NCI-H2029 treated with DMSO at 0.1 percent for 48 hours (cell line): ENCODE measurements around the gene GABRR3.

ENCODE experiments used
- DNase-seq: peaks from one replicate; lab custom pipeline; 2025; lab: John Stamatoyannopoulos, UW

GABRR3 gene

GRCh38 chr3:97990624-97991292 lies 44.4 kb downstream of the GABRR3 start:
- no peak for DNase-seq

GRCh38 chr3:97988784-97989568 lies 46.1 kb downstream of the GABRR3 start:
- no peak for DNase-seq

GRCh38 chr3:97987306-97987705 lies 47.8 kb downstream of the GABRR3 start:
- DNase-seq = no peak

DNA sequence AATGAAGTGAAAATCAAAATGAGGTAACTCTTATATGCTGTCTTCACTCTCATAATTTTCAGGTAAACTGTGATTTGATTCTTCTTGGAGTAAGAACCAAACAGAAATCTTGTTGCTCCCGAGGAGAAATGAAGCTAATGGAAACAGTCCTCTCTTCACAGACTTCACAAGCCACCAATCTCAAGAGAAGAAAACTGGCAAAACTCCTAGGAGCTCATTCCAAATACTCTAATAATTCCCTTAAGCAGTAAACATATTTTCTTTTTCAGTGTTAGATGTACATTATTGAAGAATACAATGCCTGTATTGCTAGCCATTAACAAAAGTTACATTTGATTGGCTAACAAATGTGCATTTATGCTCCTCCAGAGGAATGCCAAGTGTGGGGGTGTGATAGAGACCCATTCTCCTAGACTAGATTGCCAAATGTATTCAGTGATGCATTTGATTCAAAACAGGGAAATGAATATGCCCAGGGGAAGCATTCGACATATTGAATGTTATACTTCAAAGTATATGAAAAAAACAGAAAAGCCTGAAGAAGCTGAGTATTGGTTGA lies 51.1 kb downstream of the GABRR3 start:
- DNase-seq = no peak

GRCh38 chr3:97981886-97982285 lies 53.2 kb downstream of the GABRR3 start:
- DNase-seq = no peak

GRCh38 chr3:97979610-97980009 lies 55.5 kb downstream of the GABRR3 start:
- DNase-seq = no peak

- no peak for DNase-seq
These were observed 59.6 kb downstream of the GABRR3 start for GRCh38 chr3:97975466-97975865.

- no peak for DNase-seq
These were observed 60.1 kb downstream of the GABRR3 start for GRCh38 chr3:97974996-97975395.

DNA sequence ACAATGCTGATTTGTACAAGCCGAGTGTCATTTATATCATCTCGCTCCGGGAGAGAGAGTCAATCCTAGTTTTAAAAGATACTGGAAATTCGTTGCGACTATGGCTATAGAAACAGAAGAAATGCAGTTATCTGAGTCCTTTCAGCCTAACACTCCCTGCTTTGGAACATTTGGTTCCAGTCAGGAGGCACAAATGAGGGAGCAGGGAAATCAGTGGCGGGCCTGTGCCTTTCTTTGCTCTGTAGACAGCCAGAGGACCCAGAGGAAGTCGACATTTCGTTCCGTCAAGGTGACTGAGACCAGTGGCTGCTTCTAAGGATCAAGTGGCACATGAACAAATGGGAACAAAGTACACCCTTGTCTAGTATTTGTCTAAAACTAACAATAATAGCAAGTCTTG lies 62.1 kb downstream of the GABRR3 start:
- no peak for DNase-seq

DNA sequence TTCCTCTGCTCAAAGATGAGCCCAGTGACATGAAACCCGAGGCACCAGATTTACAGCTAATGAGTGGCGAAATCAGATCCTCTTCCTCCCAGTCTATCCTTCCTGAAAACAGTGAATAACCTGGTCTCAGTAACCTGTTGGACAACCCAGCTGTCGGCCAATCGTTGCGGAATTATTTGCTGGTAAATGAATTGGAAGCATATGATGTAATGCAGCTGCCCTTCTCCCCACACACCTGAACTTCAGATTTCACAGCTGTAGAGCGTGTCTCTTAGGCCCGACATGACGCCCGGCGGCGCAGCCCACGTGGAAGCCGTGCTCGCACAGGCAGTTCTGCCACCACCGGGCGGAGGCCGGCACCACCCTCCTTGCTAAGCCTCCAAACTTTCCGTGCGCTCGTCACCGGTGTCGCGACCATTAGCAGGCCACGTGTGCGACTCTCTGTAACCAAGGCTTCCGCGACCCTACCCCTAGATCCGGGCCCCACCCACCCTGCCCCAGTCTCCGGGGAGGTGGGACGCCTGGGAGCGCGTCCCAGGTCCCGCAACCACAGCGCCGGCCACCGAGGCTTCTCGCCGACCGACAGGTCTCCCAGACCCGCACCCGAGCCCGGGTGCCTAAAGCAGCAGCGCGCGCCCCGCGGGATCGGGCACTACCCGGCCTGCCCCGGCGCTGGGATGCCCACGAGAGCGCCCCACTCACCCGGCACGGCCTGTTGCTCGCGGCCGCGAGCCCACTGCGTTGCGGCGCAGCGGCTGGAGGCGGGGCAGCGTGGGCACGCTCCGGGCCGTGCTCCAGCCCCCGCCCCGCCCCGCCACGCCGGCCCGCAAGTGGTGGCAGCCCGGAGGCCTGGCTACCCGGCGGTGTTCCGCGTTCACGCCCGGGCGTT lies 63.2 kb downstream of the GABRR3 start, which contains the start of gene RIOX2:
RIOX2 (minus strand) TSS at position 753 of the 889 bp plus-strand sequence. CDS start 4,838 bp downstream, outside the sequence.
- DNase-seq = peak; percentile 49

DNA sequence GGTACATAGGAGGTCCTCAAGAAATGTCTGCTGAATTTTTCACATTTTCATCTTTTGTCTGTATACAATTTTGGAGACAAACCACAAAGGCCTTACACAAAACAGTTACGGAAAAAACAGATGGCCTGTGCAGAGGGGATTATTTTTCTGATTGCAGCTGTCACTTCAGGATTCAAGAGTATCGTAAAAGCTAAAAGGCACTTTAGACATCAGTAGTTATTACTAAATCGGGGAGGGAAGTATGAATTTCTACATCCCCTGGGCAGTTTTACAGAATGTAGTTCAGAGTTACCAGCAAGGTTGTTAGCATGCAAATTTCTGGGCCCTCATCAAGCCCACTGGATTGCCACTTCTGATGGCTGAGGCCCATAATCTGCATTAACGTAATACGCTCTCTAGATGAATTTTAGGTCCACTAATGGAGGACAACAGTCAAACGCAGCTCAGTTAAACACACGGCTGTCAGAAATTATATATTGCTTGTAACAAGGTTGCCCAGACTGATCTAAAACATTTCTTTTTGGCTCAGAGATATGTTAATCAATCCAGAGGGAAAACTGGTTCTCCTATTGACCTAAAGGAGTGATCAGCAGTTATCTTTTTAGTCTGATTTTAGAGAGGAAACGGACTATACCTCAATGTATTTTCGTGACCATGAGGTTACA lies 64.0 kb downstream of the GABRR3 start:
- DNase-seq = no peak

GRCh38 chr3:97970156-97970555 lies 65.0 kb downstream of the GABRR3 start:
- DNase-seq = no peak

DNA sequence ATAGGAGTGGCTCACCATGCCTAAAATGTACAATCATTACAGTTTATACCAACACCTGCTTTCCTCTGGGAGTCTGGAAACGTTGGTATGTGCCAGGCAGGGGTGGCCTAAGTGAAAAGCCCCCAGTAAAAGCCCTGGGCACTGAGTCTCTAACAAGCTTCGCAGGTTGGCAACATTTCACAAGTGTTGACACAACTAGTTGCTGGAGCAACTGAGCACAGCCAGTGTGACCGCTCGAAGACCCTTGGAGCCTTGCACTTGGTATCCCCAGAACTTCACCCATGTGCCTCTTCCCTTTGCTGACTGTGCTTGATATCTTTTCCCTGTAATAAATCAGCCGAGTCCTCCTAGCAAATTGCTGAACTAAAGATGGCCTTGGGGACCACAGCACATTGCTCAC lies 65.6 kb downstream of the GABRR3 start:
- DNase-seq = no peak

GRCh38 chr3:97968376-97968775 lies 66.7 kb downstream of the GABRR3 start:
- DNase-seq = no peak

DNA sequence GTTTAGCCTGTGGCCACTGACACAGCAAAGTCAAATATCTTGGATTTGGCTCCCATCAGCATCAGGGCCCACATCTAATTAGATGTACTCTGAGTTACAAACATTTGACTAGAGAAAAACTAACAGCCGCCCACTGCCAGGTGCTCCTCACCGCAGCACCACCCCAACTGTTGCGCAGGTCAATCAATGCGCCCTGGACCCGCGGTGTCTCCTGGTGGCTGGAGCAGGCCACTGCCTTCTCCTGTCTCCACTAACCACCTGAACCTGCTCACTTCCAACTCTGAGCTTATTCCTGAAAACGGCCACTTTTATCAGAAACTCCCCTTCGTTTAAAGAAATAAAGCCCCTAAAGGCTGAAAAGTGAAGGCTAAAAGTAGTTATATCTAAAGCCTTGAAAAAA lies 67.1 kb downstream of the GABRR3 start:
- no peak for DNase-seq

DNA sequence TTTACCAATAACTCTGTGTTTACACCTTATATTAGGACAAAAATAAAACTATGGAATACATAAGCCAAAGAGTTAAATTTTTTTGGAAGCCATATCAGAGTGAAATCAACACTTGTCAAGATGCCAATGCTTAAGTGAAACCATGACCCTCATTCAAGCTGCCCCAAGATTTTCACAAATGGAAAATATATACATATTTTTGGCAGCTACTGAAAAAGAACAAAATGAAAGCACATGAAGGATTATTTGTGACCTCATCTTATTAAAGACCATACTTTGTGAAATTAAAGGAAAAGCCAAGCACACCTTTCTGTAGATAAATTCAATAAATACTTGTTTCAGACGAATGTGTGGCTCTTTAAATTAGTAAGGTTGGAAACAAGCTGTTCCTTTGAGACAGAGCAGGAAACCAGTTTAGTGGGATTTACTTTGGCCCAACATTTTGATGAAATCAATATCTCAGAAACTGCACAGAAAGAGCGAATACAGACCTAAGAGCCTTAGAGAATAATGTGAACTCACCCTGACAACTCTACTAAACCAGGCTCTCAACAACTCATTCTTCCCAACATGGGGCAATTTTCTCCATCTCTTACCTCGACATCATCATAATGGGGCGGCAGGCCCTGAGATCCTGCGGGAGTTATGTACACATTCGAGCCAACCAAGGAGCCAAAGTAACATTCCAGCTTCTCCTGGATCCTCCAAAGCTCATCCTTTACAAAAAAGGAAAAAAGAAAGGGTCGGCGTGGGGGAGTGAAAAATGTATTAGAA lies 73.9 kb downstream of the GABRR3 start:
- no peak for DNase-seq

- no peak for DNase-seq
These were observed 74.6 kb downstream of the GABRR3 start for GRCh38 chr3:97960551-97960950.

GRCh38 chr3:97959872-97960271 lies 75.2 kb downstream of the GABRR3 start:
- DNase-seq = no peak

GRCh38 chr3:97958796-97959195 lies 76.3 kb downstream of the GABRR3 start:
- no peak for DNase-seq

- no peak for DNase-seq
These were observed 76.7 kb downstream of the GABRR3 start for GRCh38 chr3:97958396-97958795.
